HEK293 (cell line): Measurements from ENCODE around the gene TTLL11.

Source experiments
- CTCF ChIA-PET: fragments of 350-600 bp; formaldehyde crosslinking; extraction: SDS; loops from one replicate; lab custom pipeline; 2021; ENCODE audit warnings: antibody characterized with exemption; lab: Yijun Ruan, JAX
- POLR2A ChIA-PET: fragments of 300-600 bp; formaldehyde crosslinking; extraction: SDS; loops from one replicate; lab custom pipeline; 2020; ENCODE audit warnings: antibody characterized with exemption, inconsistent platforms; lab: Yijun Ruan, JAX
- H3K27ac ChIP-seq: fragments of 200-500 bp; sonication (Bioruptor generic); 2 replicates; pipeline ENCODE4 v1.5.1; 2014; ENCODE audit warnings: low read depth, low read length, control low read depth, inconsistent platforms; ENCODE audit errors: extremely low read depth
- H3K36me3 ChIP-seq, 2 experiments: fragments of 200-500 bp in 1 of 2; sonication (Bioruptor generic) in 1 of 2; 1 replicate in 1 of 2; 2 replicates in 1 of 2; pipeline ENCODE4 v1.5.1; 2014 to 2017; ENCODE audit warnings: inconsistent platforms in 2 of 2, low read length in 2 of 2; ENCODE audit not compliant: control insufficient read depth in 2 of 2, insufficient read depth in 1 of 2
- H3K4me1 ChIP-seq: fragments of 200-500 bp; sonication (Bioruptor generic); 2 replicates; pipeline ENCODE4 v1.5.1; 2014; ENCODE audit warnings: mild to moderate bottlenecking, low read length, inconsistent platforms; ENCODE audit not compliant: control insufficient read depth, insufficient read depth
- H3K4me3 ChIP-seq: 2 replicates; pipeline ENCODE4 v1.5.1; 2011; ENCODE audit warnings: low read depth, mild to moderate bottlenecking, control low read depth, low read length, moderate library complexity
- H3K9me3 ChIP-seq: fragments of 200-500 bp; sonication (Bioruptor generic); 2 replicates; pipeline ENCODE4 v1.5.1; 2014; ENCODE audit warnings: low read depth, low read length, inconsistent platforms; ENCODE audit not compliant: control insufficient read depth, insufficient read depth
- FEZF1 ChIP-seq: fragments of 450-650 bp; formaldehyde crosslinking; IDR thresholded peaks from 2 replicates; pipeline ENCODE4 v1.5.1; 2016; ENCODE audit warnings: missing biosample characterization, missing genetic modification characterization
- ZNF157 ChIP-seq: fragments of 450-650 bp; formaldehyde crosslinking; IDR thresholded peaks from 2 replicates; pipeline ENCODE4 v1.5.1; 2016; ENCODE audit warnings: missing biosample characterization, missing genetic modification characterization
- ZNF16 ChIP-seq: fragments of 450-650 bp; formaldehyde crosslinking; IDR thresholded peaks from 2 replicates; pipeline ENCODE4 v1.5.1; 2016; ENCODE audit warnings: low read depth, missing biosample characterization, missing genetic modification characterization
- ZNF214 ChIP-seq: fragments of 450-650 bp; formaldehyde crosslinking; IDR thresholded peaks from 2 replicates; pipeline ENCODE4 v1.5.1; 2017; ENCODE audit warnings: missing biosample characterization, mild to moderate bottlenecking, missing genetic modification characterization, borderline replicate concordance
- ZNF404 ChIP-seq: fragments of 450-650 bp; formaldehyde crosslinking; IDR thresholded peaks from 2 replicates; pipeline ENCODE4 v1.5.1; 2017; ENCODE audit warnings: missing biosample characterization, missing genetic modification characterization
- ZNF513 ChIP-seq: fragments of 450-650 bp; IDR thresholded peaks from 2 replicates; pipeline ENCODE4 v1.5.1; 2018; ENCODE audit warnings: missing biosample characterization, missing genetic modification characterization
- ZNF558 ChIP-seq: fragments of 450-650 bp; formaldehyde crosslinking; IDR thresholded peaks from 2 replicates; pipeline ENCODE4 v1.5.1; 2016; ENCODE audit warnings: missing biosample characterization, missing genetic modification characterization
- ZNF600 ChIP-seq: fragments of 450-650 bp; formaldehyde crosslinking; IDR thresholded peaks from 2 replicates; pipeline ENCODE4 v1.5.1; 2016; ENCODE audit warnings: missing biosample characterization, missing genetic modification characterization
- ZNF629 ChIP-seq: fragments of 450-650 bp; formaldehyde crosslinking; IDR thresholded peaks from 2 replicates; pipeline ENCODE4 v1.5.1; 2017; ENCODE audit warnings: missing biosample characterization, missing genetic modification characterization
- ZNF76 ChIP-seq: fragments of 450-650 bp; formaldehyde crosslinking; IDR thresholded peaks from 2 replicates; pipeline ENCODE4; 2016; ENCODE audit warnings: low read depth, missing biosample characterization, missing genetic modification characterization, borderline replicate concordance
- ZXDB ChIP-seq: fragments of 450-650 bp; formaldehyde crosslinking; IDR thresholded peaks from 2 replicates; pipeline ENCODE4 v1.5.1; 2016; ENCODE audit warnings: missing biosample characterization, missing genetic modification characterization
- TF ChIP-seq, protein P1 (sequence below): fragments of 450-650 bp; formaldehyde crosslinking; IDR thresholded peaks from 2 replicates; pipeline ENCODE4 v1.5.1; 2017; ENCODE audit warnings: missing biosample characterization, missing genetic modification characterization
- TF ChIP-seq, protein P2 (sequence below): fragments of 450-650 bp; formaldehyde crosslinking; conservative IDR thresholded peaks from 2 replicates; pipeline ENCODE4 v1.5.1; 2016; ENCODE audit warnings: low read depth, missing biosample characterization, missing genetic modification characterization
- TF ChIP-seq, protein P3 (sequence below): fragments of 450-650 bp; formaldehyde crosslinking; IDR thresholded peaks from 2 replicates; pipeline ENCODE4 v1.5.1; 2017; ENCODE audit warnings: missing biosample characterization, missing genetic modification characterization

Gene TTLL11

GRCh38 chr9:121831869-121832268, 261.2 kb downstream of the TTLL11 start:
- Histone ChIP-seq H3K4me1 (no peaks in the 10 kb centered on the region), H3K9me3 (no peaks in the 10 kb centered on the region), H3K4me3 (no peak overlapping the region), H3K36me3 (no peaks in the 10 kb centered on the region), H3K27ac (no peak overlapping the region)
- ChIA-PET CTCF (no interaction called here), POLR2A (no interaction called here)
- TF ChIP-seq ZNF513 (tag by site-specific recombination) (no peak), ZNF76 (no peak), ZNF404 (tag by site-specific recombination) (no peak), ZNF600 (tag by site-specific recombination) (no peak), ZNF214 (no peak), ZNF16 (no peak), ZNF558 (tag by site-specific recombination) (no peak), ZXDB (tag by site-specific recombination) (no peak), FEZF1 (tag by site-specific recombination) (no peak)
- TF ChIP-seq, protein P1, sequence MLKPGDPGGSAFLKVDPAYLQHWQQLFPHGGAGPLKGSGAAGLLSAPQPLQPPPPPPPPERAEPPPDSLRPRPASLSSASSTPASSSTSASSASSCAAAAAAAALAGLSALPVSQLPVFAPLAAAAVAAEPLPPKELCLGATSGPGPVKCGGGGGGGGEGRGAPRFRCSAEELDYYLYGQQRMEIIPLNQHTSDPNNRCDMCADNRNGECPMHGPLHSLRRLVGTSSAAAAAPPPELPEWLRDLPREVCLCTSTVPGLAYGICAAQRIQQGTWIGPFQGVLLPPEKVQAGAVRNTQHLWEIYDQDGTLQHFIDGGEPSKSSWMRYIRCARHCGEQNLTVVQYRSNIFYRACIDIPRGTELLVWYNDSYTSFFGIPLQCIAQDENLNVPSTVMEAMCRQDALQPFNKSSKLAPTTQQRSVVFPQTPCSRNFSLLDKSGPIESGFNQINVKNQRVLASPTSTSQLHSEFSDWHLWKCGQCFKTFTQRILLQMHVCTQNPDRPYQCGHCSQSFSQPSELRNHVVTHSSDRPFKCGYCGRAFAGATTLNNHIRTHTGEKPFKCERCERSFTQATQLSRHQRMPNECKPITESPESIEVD (tag by site-specific recombination) = no peak
- TF ChIP-seq, protein P2, sequence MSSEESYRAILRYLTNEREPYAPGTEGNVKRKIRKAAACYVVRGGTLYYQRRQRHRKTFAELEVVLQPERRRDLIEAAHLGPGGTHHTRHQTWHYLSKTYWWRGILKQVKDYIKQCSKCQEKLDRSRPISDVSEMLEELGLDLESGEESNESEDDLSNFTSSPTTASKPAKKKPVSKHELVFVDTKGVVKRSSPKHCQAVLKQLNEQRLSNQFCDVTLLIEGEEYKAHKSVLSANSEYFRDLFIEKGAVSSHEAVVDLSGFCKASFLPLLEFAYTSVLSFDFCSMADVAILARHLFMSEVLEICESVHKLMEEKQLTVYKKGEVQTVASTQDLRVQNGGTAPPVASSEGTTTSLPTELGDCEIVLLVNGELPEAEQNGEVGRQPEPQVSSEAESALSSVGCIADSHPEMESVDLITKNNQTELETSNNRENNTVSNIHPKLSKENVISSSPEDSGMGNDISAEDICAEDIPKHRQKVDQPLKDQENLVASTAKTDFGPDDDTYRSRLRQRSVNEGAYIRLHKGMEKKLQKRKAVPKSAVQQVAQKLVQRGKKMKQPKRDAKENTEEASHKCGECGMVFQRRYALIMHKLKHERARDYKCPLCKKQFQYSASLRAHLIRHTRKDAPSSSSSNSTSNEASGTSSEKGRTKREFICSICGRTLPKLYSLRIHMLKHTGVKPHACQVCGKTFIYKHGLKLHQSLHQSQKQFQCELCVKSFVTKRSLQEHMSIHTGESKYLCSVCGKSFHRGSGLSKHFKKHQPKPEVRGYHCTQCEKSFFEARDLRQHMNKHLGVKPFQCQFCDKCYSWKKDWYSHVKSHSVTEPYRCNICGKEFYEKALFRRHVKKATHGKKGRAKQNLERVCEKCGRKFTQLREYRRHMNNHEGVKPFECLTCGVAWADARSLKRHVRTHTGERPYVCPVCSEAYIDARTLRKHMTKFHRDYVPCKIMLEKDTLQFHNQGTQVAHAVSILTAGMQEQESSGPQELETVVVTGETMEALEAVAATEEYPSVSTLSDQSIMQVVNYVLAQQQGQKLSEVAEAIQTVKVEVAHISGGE (tag by site-specific recombination) = no peak

GRCh38 chr9:121830441-121831140, 262.5 kb downstream of the TTLL11 start:
- no peak overlapping the region for H3K27ac ChIP-seq
- H3K4me1 ChIP-seq = no peaks in the 10 kb centered on the region
- no peak overlapping the region for H3K4me3 ChIP-seq
- POLR2A ChIA-PET = no interaction called here
- CTCF ChIA-PET = no interaction called here
- H3K9me3 ChIP-seq = no peaks in the 10 kb centered on the region
- TF ChIP-seq, protein P3, sequence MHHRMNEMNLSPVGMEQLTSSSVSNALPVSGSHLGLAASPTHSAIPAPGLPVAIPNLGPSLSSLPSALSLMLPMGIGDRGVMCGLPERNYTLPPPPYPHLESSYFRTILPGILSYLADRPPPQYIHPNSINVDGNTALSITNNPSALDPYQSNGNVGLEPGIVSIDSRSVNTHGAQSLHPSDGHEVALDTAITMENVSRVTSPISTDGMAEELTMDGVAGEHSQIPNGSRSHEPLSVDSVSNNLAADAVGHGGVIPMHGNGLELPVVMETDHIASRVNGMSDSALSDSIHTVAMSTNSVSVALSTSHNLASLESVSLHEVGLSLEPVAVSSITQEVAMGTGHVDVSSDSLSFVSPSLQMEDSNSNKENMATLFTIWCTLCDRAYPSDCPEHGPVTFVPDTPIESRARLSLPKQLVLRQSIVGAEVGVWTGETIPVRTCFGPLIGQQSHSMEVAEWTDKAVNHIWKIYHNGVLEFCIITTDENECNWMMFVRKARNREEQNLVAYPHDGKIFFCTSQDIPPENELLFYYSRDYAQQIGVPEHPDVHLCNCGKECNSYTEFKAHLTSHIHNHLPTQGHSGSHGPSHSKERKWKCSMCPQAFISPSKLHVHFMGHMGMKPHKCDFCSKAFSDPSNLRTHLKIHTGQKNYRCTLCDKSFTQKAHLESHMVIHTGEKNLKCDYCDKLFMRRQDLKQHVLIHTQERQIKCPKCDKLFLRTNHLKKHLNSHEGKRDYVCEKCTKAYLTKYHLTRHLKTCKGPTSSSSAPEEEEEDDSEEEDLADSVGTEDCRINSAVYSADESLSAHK (tag by site-specific recombination) = no peak
- TF ChIP-seq ZNF157 (no peak), ZNF629 (tag by site-specific recombination) (no peak)
- TF ChIP-seq, all 188 proteins: peak for 0
- H3K36me3 ChIP-seq = no peaks in the 10 kb centered on the region
